Measurements from ENCODE around the gene SPSB1.

GRCh38 chr1:9367806-9368205, 75.1 kb downstream of the SPSB1 start:
- TF ChIP-seq EZH2 (IDR thresholded peaks at IDR 0.05; ENCODE audit: borderline replicate concordance, control insufficient read depth, low read depth, low read length) (no peak), NRF1 (conservative IDR thresholded peaks at IDR 0.05; ENCODE audit: low read depth, low read length) (no peak), POLR2A (IDR thresholded peaks at IDR 0.05; ENCODE audit: low read depth, low read length) (no peak)

Data from GM12878 (cell line).